B cell (primary cell): ENCODE results near the gene PKIB. TPM values are rescaled to one million over a fixed set of nuclear protein-coding genes. Genes with fewer than 3 reads are reported as not detected.

Source experiments
- ATAC-seq: fragments of 200-7000 bp; cut with Tn5 transposase; one replicate; pipeline ENCODE4 v1.10.0; 2021; ENCODE audit warnings: low read depth, mild to moderate bottlenecking, moderate number of reproducible peaks, moderate library complexity
- CTCF ChIA-PET: fragments of 350-600 bp; sonication (Branson Sonifier 250); formaldehyde crosslinking; loops from one replicate; lab custom pipeline; 2021; ENCODE audit warnings: antibody characterized with exemption, inconsistent platforms; lab: Charles Lee
- POLR2A ChIA-PET: fragments of 350-600 bp; sonication (Branson Sonifier 250); formaldehyde crosslinking; loops from one replicate; lab custom pipeline; 2021; ENCODE audit warnings: antibody characterized with exemption; lab: Charles Lee
- DNase-seq: peaks from one replicate; pipeline ENCODE4 v3.0.0; 2013
- H2AFZ ChIP-seq: 2 replicates; pipeline ENCODE4 v1.6.1; 2012; ENCODE audit warnings: mild to moderate bottlenecking, low read depth, low read length; ENCODE audit not compliant: insufficient read depth, poor library complexity, severe bottlenecking
- H3K27ac ChIP-seq, 2 donors: 1 replicate in 1 of 2; 2 replicates in 1 of 2; pipeline ENCODE4 v1.5.1; 2012 to 2013; ENCODE audit warnings: low read length in 2 of 2, mild to moderate bottlenecking in 2 of 2, moderate library complexity in 1 of 2
- H3K27me3 ChIP-seq, 4 experiments: fragments of 200-600 bp in 1 of 4; sonication (generic) in 1 of 4; replicated peaks in 1 of 4; 1 replicate in 2 of 4; 2 replicates in 2 of 4; pipeline versions ENCODE4 v1.6.1 to v1.7.0; 2013 to 2016; ENCODE audit warnings: low read length in 3 of 4, mild to moderate bottlenecking in 2 of 4, mixed read lengths in 1 of 4, moderate library complexity in 1 of 4; ENCODE audit not compliant: insufficient read depth in 4 of 4, control insufficient read depth in 3 of 4; ENCODE audit errors: control extremely low read depth in 1 of 4
- H3K36me3 ChIP-seq, 2 experiments: replicated peaks in 1 of 2; 1 replicate in 1 of 2; 2 replicates in 1 of 2; pipeline versions ENCODE4 v1.6.1 to v1.7.1; 2013; ENCODE audit warnings: low read length in 1 of 2; ENCODE audit not compliant: insufficient read depth in 2 of 2, control insufficient read depth in 1 of 2; ENCODE audit errors: control extremely low read depth in 1 of 2, extremely low read depth in 1 of 2
- H3K4me1 ChIP-seq, 2 donors: fragments of 200-600 bp in 1 of 2; sonication (generic) in 1 of 2; 1 replicate in 1 of 2; 2 replicates in 1 of 2; pipeline versions ENCODE4 v1.5.1 to v1.6.1; 2013 to 2017; ENCODE audit warnings: low read length in 2 of 2; ENCODE audit not compliant: control insufficient read depth in 2 of 2, insufficient read depth in 2 of 2
- H3K4me2 ChIP-seq: replicated peaks from 2 replicates; pipeline ENCODE3; 2012; ENCODE audit warnings: mild to moderate bottlenecking, low read depth, low read length; ENCODE audit not compliant: poor library complexity, severe bottlenecking
- H3K4me3 ChIP-seq, 5 experiments: fragments of 200-600 bp in 1 of 5; sonication (generic) in 1 of 5; 1 replicate in 3 of 5; 2 replicates in 2 of 5; pipeline versions ENCODE4 v1.5.1 to v1.7.0; 2011 to 2016; ENCODE audit warnings: low read length in 4 of 5, mild to moderate bottlenecking in 4 of 5, low read depth in 2 of 5, control low read depth in 1 of 5, moderate library complexity in 1 of 5; ENCODE audit not compliant: insufficient read depth in 1 of 5; ENCODE audit errors: control extremely low read depth in 1 of 5, extremely low read depth in 1 of 5
- H3K79me2 ChIP-seq: fragments of 200-600 bp; sonication (generic); one replicate; pipeline ENCODE4 v1.6.0; 2016; ENCODE audit warnings: low read length; ENCODE audit not compliant: control insufficient read depth, insufficient read depth
- H3K9ac ChIP-seq: fragments of 200-600 bp; sonication (generic); 2 replicates; pipeline ENCODE4 v1.6.1; 2017; ENCODE audit warnings: mild to moderate bottlenecking, low read length, moderate library complexity
- H3K9me3 ChIP-seq, 3 donors: one replicate each; pipeline versions ENCODE4 v1.6.1 to v1.7.1; 2013; ENCODE audit warnings: low read length in 2 of 3; ENCODE audit not compliant: control insufficient read depth in 2 of 3, insufficient read depth in 1 of 3; ENCODE audit errors: control extremely low read depth in 1 of 3
- H4K20me1 ChIP-seq: 2 replicates; pipeline ENCODE4 v1.6.0; 2012; ENCODE audit warnings: mild to moderate bottlenecking, low read length; ENCODE audit not compliant: insufficient read depth, control insufficient read depth, poor library complexity, severe bottlenecking
- H3K27ac Mint-ChIP-seq: one replicate; pipeline ENCODE4 v1.8.0; 2021; ENCODE audit warnings: mixed read lengths
- H3K27me3 Mint-ChIP-seq: one replicate; pipeline ENCODE4 v1.8.0; 2021; ENCODE audit warnings: mixed read lengths
- H3K4me1 Mint-ChIP-seq: one replicate; pipeline ENCODE4 v1.8.0; 2021; ENCODE audit warnings: mixed read lengths
- H3K4me3 Mint-ChIP-seq: one replicate; pipeline ENCODE4 v1.8.0; 2021; ENCODE audit warnings: mixed read lengths
- H3K9me3 Mint-ChIP-seq: one replicate; pipeline ENCODE4 v1.8.0; 2022; ENCODE audit warnings: mixed read lengths; ENCODE audit not compliant: insufficient read depth
- EZH2 ChIP-seq: IDR thresholded peaks from 2 replicates; pipeline ENCODE4 v1.6.1; 2012; ENCODE audit warnings: borderline replicate concordance, low read depth, mild to moderate bottlenecking, moderate library complexity, low read length; ENCODE audit not compliant: insufficient read depth, poor library complexity, severe bottlenecking
- WGBS: methylation state at CpG from one replicate; pipeline ENCODE4 v1.1.5; 2013; ENCODE audit warnings: missing lambda C conversion rate; ENCODE audit not compliant: insufficient coverage; 5-methylcytosine and 5-hydroxymethylcytosine counted together
- intact Hi-C: fragments of 100-400 bp; cut with micrococcal nuclease; formaldehyde crosslinking; loops from one replicate; pipeline ENCODE4 v1.10.0; 2022
- polyA plus RNA-seq: library from polyadenylated mRNA; depleted of rRNA; stranded (reverse); fragments of >200 nt; gene quantifications from 2 replicates; pipeline ENCODE4 v1.2.3, GENCODE V29; 2012
- total RNA-seq, 2 donors: library from RNA; stranded (reverse); fragments of 120-200 nt in 1 of 2; gene quantifications; 1 replicate in 1 of 2; 2 replicates in 1 of 2; pipeline versions ENCODE4 v1.2.3 to v1.2.4, GENCODE V29; 2013 to 2022
- TF ChIP-seq, protein P1 (sequence below): fragments of 200-600 bp; IDR thresholded peaks from one replicate; pipeline ENCODE4 v1.8.0; 2022; ENCODE audit warnings: antibody characterized with exemption, mild to moderate bottlenecking

The PKIB gene
- total and polyA plus RNA-seq, 2 donors (not counting 1 experiment from before 2014, with no cell fraction given): 0.27 to 1.2 TPM

DNA sequence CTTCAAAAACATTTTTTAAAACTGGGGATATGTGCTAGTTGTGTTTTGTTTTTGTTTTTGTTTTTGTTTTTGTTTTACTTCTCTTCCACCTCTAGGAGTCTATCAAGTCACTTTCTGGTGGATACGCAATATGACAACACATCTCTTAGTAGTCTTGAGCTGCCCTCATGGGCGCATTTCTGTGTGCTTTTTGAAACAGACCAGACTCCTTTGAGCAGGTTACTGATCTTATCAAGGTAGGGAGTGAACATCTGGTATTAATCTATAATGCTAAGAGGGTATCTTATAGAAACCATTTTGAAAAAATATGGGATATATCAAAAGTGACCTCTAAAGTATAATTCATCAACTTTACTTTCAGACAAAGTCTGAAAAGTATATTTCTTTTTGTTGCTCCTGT is 56.2 kb downstream of the PKIB start:
- no peak overlapping the region for H3K27ac ChIP-seq
- H3K9me3 ChIP-seq: no peaks in the 10 kb centered on the region
- no peaks in the 10 kb centered on the region for H3K79me2 ChIP-seq
- Mint-ChIP-seq H3K27ac (no peak overlapping the region), H3K27me3 (peaks cover 6% of the 10 kb centered on the region), H3K4me3 (no peak overlapping the region), H3K9me3 (no peaks in the 10 kb centered on the region), H3K4me1 (no peaks in the 10 kb centered on the region)
- CTCF ChIA-PET: no interaction called here
- no CpG with 5 or more reads among the region's 2 CpGs for WGBS
- H3K4me2 ChIP-seq: no peak overlapping the region
- ATAC-seq (no peak), DNase-seq (no peak)
- intact Hi-C loops: no loop called here
- H3K36me3 ChIP-seq: no peaks in the 10 kb centered on the region
- no peak overlapping the region for H2AFZ ChIP-seq
- no peaks in the 10 kb centered on the region for H4K20me1 ChIP-seq
- H3K27me3 ChIP-seq: no peaks in the 10 kb centered on the region
- TF ChIP-seq, protein P1, sequence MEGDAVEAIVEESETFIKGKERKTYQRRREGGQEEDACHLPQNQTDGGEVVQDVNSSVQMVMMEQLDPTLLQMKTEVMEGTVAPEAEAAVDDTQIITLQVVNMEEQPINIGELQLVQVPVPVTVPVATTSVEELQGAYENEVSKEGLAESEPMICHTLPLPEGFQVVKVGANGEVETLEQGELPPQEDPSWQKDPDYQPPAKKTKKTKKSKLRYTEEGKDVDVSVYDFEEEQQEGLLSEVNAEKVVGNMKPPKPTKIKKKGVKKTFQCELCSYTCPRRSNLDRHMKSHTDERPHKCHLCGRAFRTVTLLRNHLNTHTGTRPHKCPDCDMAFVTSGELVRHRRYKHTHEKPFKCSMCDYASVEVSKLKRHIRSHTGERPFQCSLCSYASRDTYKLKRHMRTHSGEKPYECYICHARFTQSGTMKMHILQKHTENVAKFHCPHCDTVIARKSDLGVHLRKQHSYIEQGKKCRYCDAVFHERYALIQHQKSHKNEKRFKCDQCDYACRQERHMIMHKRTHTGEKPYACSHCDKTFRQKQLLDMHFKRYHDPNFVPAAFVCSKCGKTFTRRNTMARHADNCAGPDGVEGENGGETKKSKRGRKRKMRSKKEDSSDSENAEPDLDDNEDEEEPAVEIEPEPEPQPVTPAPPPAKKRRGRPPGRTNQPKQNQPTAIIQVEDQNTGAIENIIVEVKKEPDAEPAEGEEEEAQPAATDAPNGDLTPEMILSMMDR: no peak
- TF ChIP-seq EZH2: no peak
- POLR2A ChIA-PET: no interaction called here
- no peak overlapping the region for H3K9ac ChIP-seq
- no peak overlapping the region for H3K4me3 ChIP-seq
- no peaks in the 10 kb centered on the region for H3K4me1 ChIP-seq

DNA sequence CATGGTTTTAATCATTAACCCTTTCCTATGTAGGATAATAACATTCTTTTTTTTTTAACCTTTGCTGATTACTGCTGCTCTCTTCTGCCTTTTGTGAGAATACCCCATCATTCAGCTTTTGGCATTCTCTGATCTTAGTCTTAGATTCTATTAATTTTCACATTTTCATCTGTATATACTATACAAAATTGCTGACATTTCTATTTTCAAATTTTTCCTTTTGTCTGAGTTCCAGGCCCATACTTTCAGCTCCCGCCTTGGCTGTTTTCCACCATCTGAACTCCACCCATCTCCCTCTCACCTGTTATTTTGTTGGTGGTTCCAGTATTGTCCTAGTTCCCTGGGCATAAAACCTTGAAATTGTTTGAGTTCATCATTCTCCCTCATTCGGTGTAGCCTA is 59.2 kb downstream of the PKIB start:
- Mint-ChIP-seq H3K27ac (no peak overlapping the region), H3K27me3 (no peaks in the 10 kb centered on the region), H3K9me3 (no peaks in the 10 kb centered on the region), H3K4me1 (peaks cover 7% of the 10 kb centered on the region), H3K4me3 (no peak overlapping the region)
- H3K36me3 ChIP-seq: no peaks in the 10 kb centered on the region
- H3K27ac ChIP-seq: no peak overlapping the region
- no CpG with 5 or more reads among the region's 2 CpGs for WGBS
- H2AFZ ChIP-seq: no peak overlapping the region
- H3K4me2 ChIP-seq: no peak overlapping the region
- no peaks in the 10 kb centered on the region for H3K27me3 ChIP-seq
- intact Hi-C loops: no loop called here
- ATAC-seq: no peak
- no peak overlapping the region for H3K9ac ChIP-seq
- H3K79me2 ChIP-seq: no peaks in the 10 kb centered on the region
- TF ChIP-seq, protein P1: no peak
- TF ChIP-seq EZH2: no peak
- CTCF ChIA-PET: no interaction called here
- DNase-seq: no peak
- H3K4me3 ChIP-seq: no peak overlapping the region
- H4K20me1 ChIP-seq: no peaks in the 10 kb centered on the region
- H3K4me1 ChIP-seq: peaks cover 4 to 5% of the 10 kb centered on the region in 2 donors
- H3K9me3 ChIP-seq: no peaks in the 10 kb centered on the region
- POLR2A ChIA-PET: no interaction called here
